ENCODE measurements around the gene KRT24.
"Not testable (repeated sequence)": the region's sequence is repeated elsewhere in the genome, so short reads cannot be mapped to it uniquely, and the experiment has no call there.

The KRT24 gene

GRCh38 chr17:40703652-40704051 lies at the start of gene KRT24:
TSS of gene KRT24 (minus strand) at chr17:40703752. CDS start at chr17:40703693, 59 bp downstream.
- H3K27me3 Mint-ChIP-seq = peaks cover 36 to 44% of the 10 kb centered on the region in 2 donors
- H3K4me1 Mint-ChIP-seq = no peaks in the 10 kb centered on the region
- H3K36me3 Mint-ChIP-seq = no peaks in the 10 kb centered on the region
- DNase-seq = no peak
- H3K9me3 Mint-ChIP-seq = no peaks in the 10 kb centered on the region
- no peak within 1 kb of the TSS for H3K27ac Mint-ChIP-seq
- no peak within 1 kb of the TSS for H3K4me3 Mint-ChIP-seq
- ATAC-seq (replicated peaks) = no peak

GRCh38 chr17:40751065-40751464 lies 47.5 kb upstream of the KRT24 start:
- Mint-ChIP-seq H3K36me3 (no peaks in the 10 kb centered on the region), H3K4me3 (no peak overlapping the region), H3K27me3 (peaks cover 18 to 54% of the 10 kb centered on the region in 2 donors), H3K9me3 (no peaks in the 10 kb centered on the region), H3K4me1 (no peaks in the 10 kb centered on the region), H3K27ac (no peak overlapping the region)
- DNase-seq (no peak), ATAC-seq (replicated peaks) (no peak)

- Mint-ChIP-seq H3K27me3 (peaks cover 23 to 55% of the 10 kb centered on the region in 2 donors), H3K4me1 (no peaks in the 10 kb centered on the region)
- no peak for ATAC-seq (replicated peaks)
Observed at GRCh38 chr17:40750391-40750790, 46.8 kb upstream of the KRT24 start.

GRCh38 chr17:40748666-40749065 lies 45.1 kb upstream of the KRT24 start:
- not testable (repeated sequence) for H3K4me3 Mint-ChIP-seq; H3K4me1 Mint-ChIP-seq; H3K36me3 Mint-ChIP-seq; H3K9me3 Mint-ChIP-seq; DNase-seq; ATAC-seq (replicated peaks); H3K27ac Mint-ChIP-seq
- peaks cover 36 to 64% of the 10 kb centered on the region in 2 donors for H3K27me3 Mint-ChIP-seq

More at GRCh38 chr17:40750391-40750790, 46.8 kb upstream of the KRT24 start:
- Mint-ChIP-seq H3K36me3 (no peaks in the 10 kb centered on the region), H3K4me3 (no peak overlapping the region), H3K9me3 (no peaks in the 10 kb centered on the region), H3K27ac (no peak overlapping the region)
- DNase-seq = no peak

- no peak for ATAC-seq (replicated peaks)
- Mint-ChIP-seq H3K27me3 (peaks cover 24 to 53% of the 10 kb centered on the region in 2 donors), H3K4me3 (no peak overlapping the region), H3K4me1 (no peaks in the 10 kb centered on the region), H3K9me3 (peaks cover 4 to 6% of the 10 kb centered on the region in 2 donors), H3K36me3 (peaks cover 2 to 4% of the 10 kb centered on the region in 2 donors), H3K27ac (no peak overlapping the region)
- DNase-seq = no peak
Observed at GRCh38 chr17:40738553-40738952, 35.0 kb upstream of the KRT24 start.

- Mint-ChIP-seq H3K36me3 (no peaks in the 10 kb centered on the region), H3K9me3 (peaks cover 0 to 3% of the 10 kb centered on the region in 2 donors), H3K27me3 (peaks cover 10 to 34% of the 10 kb centered on the region in 2 donors), H3K4me1 (peaks cover 0 to 3% of the 10 kb centered on the region in 2 donors), H3K27ac (no peak overlapping the region), H3K4me3 (no peak overlapping the region)
- no peak for ATAC-seq (replicated peaks)
- DNase-seq = no peak
Observed at GRCh38 chr17:40735016-40735415, 31.5 kb upstream of the KRT24 start.

- ATAC-seq (replicated peaks) (no peak), DNase-seq (no peak)
- peaks cover 8 to 32% of the 10 kb centered on the region in 2 donors for H3K27me3 Mint-ChIP-seq
- peaks cover 0 to 6% of the 10 kb centered on the region in 2 donors for H3K4me1 Mint-ChIP-seq
- no peaks in the 10 kb centered on the region for H3K36me3 Mint-ChIP-seq
- H3K4me3 Mint-ChIP-seq = no peak overlapping the region
- H3K9me3 Mint-ChIP-seq = peaks cover 0 to 4% of the 10 kb centered on the region in 2 donors
- H3K27ac Mint-ChIP-seq = no peak overlapping the region
Observed at GRCh38 chr17:40734018-40734417, 30.5 kb upstream of the KRT24 start.

GRCh38 chr17:40730970-40731369 lies 27.4 kb upstream of the KRT24 start:
- no peak for ATAC-seq (replicated peaks)
- no peak for DNase-seq
- H3K27ac Mint-ChIP-seq = no peak overlapping the region
- H3K4me3 Mint-ChIP-seq = no peak overlapping the region
- peaks cover 4 to 25% of the 10 kb centered on the region in 2 donors for H3K4me1 Mint-ChIP-seq
- H3K9me3 Mint-ChIP-seq = peaks cover 0 to 4% of the 10 kb centered on the region in 2 donors
- peaks cover 0 to 17% of the 10 kb centered on the region in 2 donors for H3K27me3 Mint-ChIP-seq
- no peaks in the 10 kb centered on the region for H3K36me3 Mint-ChIP-seq

- Mint-ChIP-seq H3K9me3 (peaks cover 0 to 4% of the 10 kb centered on the region in 2 donors), H3K36me3 (peaks cover 0 to 5% of the 10 kb centered on the region in 2 donors), H3K4me3 (peak overlapping the region in 1 of 2 donors; percentile 19), H3K4me1 (peaks cover 4 to 25% of the 10 kb centered on the region in 2 donors), H3K27me3 (peaks cover 7 to 10% of the 10 kb centered on the region in 2 donors), H3K27ac (peak overlapping the region; percentile 53)
- DNase-seq (peak; percentile 25), ATAC-seq (replicated peaks) (peak; percentile 91 to 96)
Observed at GRCh38 chr17:40727447-40728231, 24.1 kb upstream of the KRT24 start.

- H3K4me3 Mint-ChIP-seq = no peak overlapping the region
- DNase-seq = no peak
- peaks cover 4 to 25% of the 10 kb centered on the region in 2 donors for H3K4me1 Mint-ChIP-seq
- no peak for ATAC-seq (replicated peaks)
- peaks cover 0 to 4% of the 10 kb centered on the region in 2 donors for H3K9me3 Mint-ChIP-seq
- H3K27me3 Mint-ChIP-seq = peaks cover 7 to 10% of the 10 kb centered on the region in 2 donors
- H3K27ac Mint-ChIP-seq = no peak overlapping the region
- peaks cover 0 to 5% of the 10 kb centered on the region in 2 donors for H3K36me3 Mint-ChIP-seq
Observed at GRCh38 chr17:40726919-40727318, 23.4 kb upstream of the KRT24 start.

- no peak for DNase-seq
- Mint-ChIP-seq H3K4me1 (peaks cover 4 to 20% of the 10 kb centered on the region in 2 donors), H3K9me3 (no peaks in the 10 kb centered on the region), H3K36me3 (peaks cover 0 to 5% of the 10 kb centered on the region in 2 donors), H3K27ac (no peak overlapping the region), H3K27me3 (peaks cover 7 to 17% of the 10 kb centered on the region in 2 donors), H3K4me3 (no peak overlapping the region)
- ATAC-seq (replicated peaks) = no peak
Observed at GRCh38 chr17:40724656-40725055, 21.1 kb upstream of the KRT24 start.

- Mint-ChIP-seq H3K4me3 (no peak overlapping the region), H3K27me3 (peaks cover 7 to 17% of the 10 kb centered on the region in 2 donors), H3K36me3 (peaks cover 0 to 5% of the 10 kb centered on the region in 2 donors), H3K4me1 (peaks cover 2 to 6% of the 10 kb centered on the region in 2 donors), H3K9me3 (no peaks in the 10 kb centered on the region), H3K27ac (no peak overlapping the region)
- DNase-seq = no peak
- ATAC-seq (replicated peaks) = no peak
Observed at GRCh38 chr17:40722241-40722640, 18.7 kb upstream of the KRT24 start.

GRCh38 chr17:40720899-40721298 lies 17.3 kb upstream of the KRT24 start:
- Mint-ChIP-seq H3K27me3 (peaks cover 7 to 26% of the 10 kb centered on the region in 2 donors), H3K36me3 (peaks cover 0 to 5% of the 10 kb centered on the region in 2 donors), H3K27ac (no peak overlapping the region), H3K9me3 (no peaks in the 10 kb centered on the region), H3K4me1 (no peaks in the 10 kb centered on the region), H3K4me3 (no peak overlapping the region)
- DNase-seq (no peak), ATAC-seq (replicated peaks) (no peak)

GRCh38 chr17:40718930-40719329 lies 15.4 kb upstream of the KRT24 start:
- DNase-seq (no peak), ATAC-seq (replicated peaks) (no peak)
- no peak overlapping the region for H3K27ac Mint-ChIP-seq
- H3K4me3 Mint-ChIP-seq = no peak overlapping the region
- peaks cover 15 to 41% of the 10 kb centered on the region in 2 donors for H3K27me3 Mint-ChIP-seq
- peaks cover 0 to 3% of the 10 kb centered on the region in 2 donors for H3K36me3 Mint-ChIP-seq
- H3K4me1 Mint-ChIP-seq = no peaks in the 10 kb centered on the region
- no peaks in the 10 kb centered on the region for H3K9me3 Mint-ChIP-seq

- ATAC-seq (replicated peaks) = no peak
- Mint-ChIP-seq H3K4me3 (no peak overlapping the region), H3K4me1 (no peaks in the 10 kb centered on the region), H3K36me3 (no peaks in the 10 kb centered on the region), H3K27me3 (peaks cover 11 to 35% of the 10 kb centered on the region in 2 donors), H3K9me3 (no peaks in the 10 kb centered on the region), H3K27ac (no peak overlapping the region)
- no peak for DNase-seq
Observed at GRCh38 chr17:40717776-40718175, 14.2 kb upstream of the KRT24 start.
